HUES6 (cell line): ENCODE data around the gene GAB2.
"Not testable (repeated sequence)": the region's sequence is repeated elsewhere in the genome, so short reads cannot be mapped to it uniquely, and the experiment has no call there.

Source experiments
- H3K27ac ChIP-seq: 2 replicates; pipeline ENCODE4 v1.7.0; 2013; ENCODE audit warnings: low read depth, mild to moderate bottlenecking, low read length, inconsistent platforms
- H3K27me3 ChIP-seq: 2 replicates; pipeline ENCODE4 v1.6.1; 2013; ENCODE audit warnings: low read length; ENCODE audit not compliant: control insufficient read depth, insufficient read depth
- H3K36me3 ChIP-seq: 2 replicates; pipeline ENCODE4 v1.6.1; 2013; ENCODE audit warnings: low read length; ENCODE audit not compliant: control insufficient read depth, insufficient read depth
- H3K4me1 ChIP-seq: 2 replicates; pipeline ENCODE4 v1.6.1; 2013; ENCODE audit warnings: low read length; ENCODE audit not compliant: control insufficient read depth, insufficient read depth
- H3K4me3 ChIP-seq: 2 replicates; pipeline ENCODE4 v1.5.1; 2013; ENCODE audit warnings: low read depth, low read length
- H3K9ac ChIP-seq: one replicate; pipeline ENCODE4 v1.6.1; 2013; ENCODE audit warnings: mild to moderate bottlenecking, low read length
- H3K9me3 ChIP-seq: 2 replicates; pipeline ENCODE4 v1.6.1; 2013; ENCODE audit warnings: low read depth, low read length; ENCODE audit not compliant: control insufficient read depth, insufficient read depth

GAB2 gene

DNA sequence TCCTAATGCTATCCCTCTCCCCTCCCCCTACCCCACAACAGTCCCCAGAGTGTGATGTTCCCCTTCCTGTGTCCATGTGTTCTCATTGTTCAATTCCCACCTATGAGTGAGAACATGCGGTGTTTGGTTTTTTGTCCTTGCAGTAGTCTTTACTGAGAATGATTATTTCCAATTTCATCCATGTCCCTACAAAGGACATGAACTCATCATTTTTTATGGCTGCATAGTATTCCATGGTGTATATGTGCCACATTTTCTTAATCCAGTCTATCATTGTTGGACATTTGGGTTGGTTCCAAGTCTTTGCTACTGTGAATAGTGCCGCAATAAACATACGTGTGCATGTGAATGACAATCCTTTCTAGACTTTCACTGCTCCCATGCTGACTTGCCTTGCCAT lies 241.8 kb downstream of the GAB2 start:
- H3K27me3 ChIP-seq, H3K9ac ChIP-seq, H3K36me3 ChIP-seq, H3K4me3 ChIP-seq, H3K4me1 ChIP-seq, H3K9me3 ChIP-seq, H3K27ac ChIP-seq: not testable (repeated sequence)

DNA sequence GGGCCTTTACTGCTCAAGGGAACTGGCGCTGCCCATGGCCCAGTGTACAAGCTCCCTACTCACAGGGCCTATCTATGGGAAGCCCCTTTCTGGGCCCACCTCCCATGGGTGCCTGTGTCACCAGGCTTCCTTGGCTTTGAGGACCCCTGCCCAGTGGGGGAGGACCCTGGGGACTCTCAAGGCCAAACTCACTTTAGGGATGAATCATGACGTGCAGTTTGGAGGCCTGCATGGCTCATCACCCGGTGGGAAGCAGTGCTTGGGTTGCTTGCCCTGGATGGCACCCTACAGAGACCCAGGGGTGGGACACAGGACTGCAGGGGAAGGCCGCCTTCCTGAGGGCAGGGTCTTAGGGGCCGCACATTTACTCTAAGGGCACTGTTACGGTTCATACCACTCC lies 245.7 kb downstream of the GAB2 start:
- Histone ChIP-seq H3K27ac (no peak overlapping the region), H3K36me3 (no peaks in the 10 kb centered on the region), H3K4me3 (no peak overlapping the region), H3K9me3 (no peaks in the 10 kb centered on the region), H3K9ac (no peak overlapping the region), H3K4me1 (peaks cover 6% of the 10 kb centered on the region; the same call in 1 of the 2 replicates), H3K27me3 (no peaks in the 10 kb centered on the region)

DNA sequence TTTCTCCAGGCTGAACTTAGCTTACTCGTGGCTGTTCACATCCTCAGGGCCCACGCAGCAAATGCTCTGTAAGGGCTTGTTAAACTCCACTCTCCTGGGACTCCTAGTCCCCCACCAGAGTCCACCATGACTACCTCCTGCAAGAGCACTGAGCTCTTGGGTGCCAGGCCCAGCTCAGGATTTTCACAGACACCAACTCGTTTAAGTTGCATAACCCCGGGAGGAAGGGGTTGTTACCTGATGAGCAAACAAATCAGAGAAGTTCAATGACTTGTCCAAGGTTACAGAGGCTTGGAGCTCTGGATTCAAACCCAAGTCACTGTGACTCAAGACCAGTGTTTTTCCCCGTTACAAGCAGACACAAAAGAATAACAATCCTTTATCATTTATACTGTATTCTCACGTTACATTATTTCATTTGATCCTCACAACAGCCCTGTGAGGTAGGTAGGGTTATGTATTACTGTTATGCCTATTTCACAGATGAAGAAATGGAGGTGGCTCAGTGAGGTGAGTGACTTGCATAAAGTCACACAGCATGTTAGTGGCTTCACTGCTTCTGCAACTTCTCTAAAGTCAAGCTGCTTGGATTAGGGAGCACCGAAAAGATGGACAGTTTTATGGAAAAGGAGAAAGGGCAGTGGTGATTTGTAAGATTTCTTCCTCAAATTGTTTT lies 246.6 kb downstream of the GAB2 start:
- no peaks in the 10 kb centered on the region for H3K9me3 ChIP-seq
- no peak overlapping the region for H3K4me3 ChIP-seq
- no peak overlapping the region for H3K9ac ChIP-seq
- no peaks in the 10 kb centered on the region for H3K36me3 ChIP-seq
- H3K27me3 ChIP-seq, result no peaks in the 10 kb centered on the region
- peaks cover 7% of the 10 kb centered on the region; the same call in 1 of the 2 replicates for H3K4me1 ChIP-seq
- H3K27ac ChIP-seq, result no peak overlapping the region

DNA sequence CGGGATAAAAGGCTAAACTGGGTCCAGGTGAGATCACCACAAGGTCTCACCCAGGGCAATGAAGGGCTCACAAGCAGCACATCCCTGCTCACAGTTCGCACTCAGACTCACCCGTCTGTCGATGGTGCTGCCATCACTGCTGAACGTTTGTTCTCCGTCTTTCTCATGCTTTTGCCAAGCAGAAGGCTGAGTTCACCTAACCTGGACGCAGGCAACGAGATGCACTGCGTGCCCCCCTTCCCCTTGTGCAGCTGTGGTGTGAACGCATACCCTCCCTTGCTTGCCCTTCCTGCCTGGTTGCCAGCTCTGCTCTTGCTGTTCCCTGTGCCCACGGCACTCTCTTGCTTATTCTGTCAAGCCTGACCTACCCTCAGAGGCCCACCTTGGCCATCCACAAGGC lies 247.2 kb downstream of the GAB2 start:
- Histone ChIP-seq H3K9ac (no peak overlapping the region), H3K4me1 (peaks cover 7% of the 10 kb centered on the region; the same call in 1 of the 2 replicates), H3K27ac (no peak overlapping the region), H3K36me3 (no peaks in the 10 kb centered on the region), H3K9me3 (no peaks in the 10 kb centered on the region), H3K27me3 (no peaks in the 10 kb centered on the region), H3K4me3 (no peak overlapping the region)

DNA sequence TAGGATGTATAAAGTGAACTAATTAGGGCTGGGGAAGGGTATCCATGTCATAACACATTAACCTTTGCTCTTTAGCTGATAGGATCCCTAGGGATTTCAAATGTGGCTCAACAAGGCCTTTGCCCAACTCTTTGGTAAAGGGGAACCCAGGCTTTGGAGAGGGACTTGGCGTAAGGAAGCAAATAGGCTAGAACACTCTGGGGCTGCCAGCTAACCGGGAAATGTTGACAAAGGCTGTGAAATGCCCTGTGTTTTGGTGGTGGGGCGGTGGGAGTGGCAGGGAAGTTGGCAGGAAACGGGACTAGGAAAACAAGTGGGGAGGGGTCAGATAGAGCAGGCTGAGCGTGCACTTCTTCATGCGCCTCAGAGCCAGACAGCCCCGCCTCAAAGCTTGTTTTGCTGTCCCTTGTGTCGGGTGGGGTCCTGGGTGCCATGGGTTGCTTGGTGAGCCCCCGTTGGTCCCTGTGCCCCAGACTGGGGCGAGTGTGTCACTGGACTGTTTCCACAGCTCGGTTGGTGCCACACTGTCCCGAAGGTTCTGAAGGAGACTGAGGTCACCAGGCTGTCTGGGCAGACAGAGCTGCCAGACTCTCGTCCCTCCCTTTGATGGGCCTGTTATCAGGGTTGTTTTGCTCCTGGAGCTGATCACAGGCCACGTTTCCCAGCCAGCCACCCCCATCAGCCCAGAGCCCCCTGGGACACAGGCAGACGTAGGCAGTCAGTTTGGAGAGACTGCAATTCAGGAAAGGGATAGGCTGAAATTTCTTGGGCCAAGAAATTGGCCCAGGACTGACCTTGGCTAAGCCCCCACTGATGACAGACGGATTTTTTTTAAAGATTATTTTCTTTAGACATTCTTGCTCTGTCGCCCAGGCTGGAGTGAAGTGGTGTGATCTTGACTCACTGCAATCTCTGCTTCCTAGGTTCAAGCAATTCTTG lies 248.8 kb downstream of the GAB2 start:
- no peak overlapping the region for H3K27ac ChIP-seq
- peak overlapping the region; percentile 27 for H3K9ac ChIP-seq

DNA sequence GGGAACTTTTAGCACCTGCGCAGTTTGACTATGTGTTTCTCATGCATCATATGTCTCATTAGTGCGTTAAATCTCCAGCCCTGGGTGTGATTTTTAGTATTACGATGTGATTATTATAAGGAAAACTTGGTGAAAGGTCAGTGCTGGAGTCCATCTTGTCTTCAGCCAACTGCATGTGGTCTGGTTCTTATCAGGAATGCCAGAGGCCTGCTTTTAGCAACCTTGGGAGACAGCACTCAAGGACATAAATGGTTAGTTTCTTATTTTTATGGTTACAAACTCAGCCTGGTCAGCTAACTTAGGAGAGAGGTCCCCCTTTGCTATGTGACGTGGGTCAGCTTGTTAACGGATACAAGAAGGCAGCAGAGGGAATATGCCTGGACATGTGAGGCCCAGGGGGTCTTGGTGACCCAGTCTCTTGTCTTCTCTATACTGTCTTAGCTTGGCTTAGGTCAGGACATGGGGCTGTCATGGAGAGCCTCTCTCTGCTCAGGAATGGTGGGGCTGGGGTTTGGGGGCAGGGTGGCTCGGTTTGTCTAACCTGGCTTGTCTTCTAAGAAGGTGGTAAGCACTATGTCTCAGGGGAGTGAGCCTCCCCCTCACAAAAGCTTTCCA lies 250.7 kb downstream of the GAB2 start:
- Histone ChIP-seq H3K27me3 (no peaks in the 10 kb centered on the region), H3K4me1 (peaks cover 7% of the 10 kb centered on the region; the same call in 1 of the 2 replicates), H3K27ac (no peak overlapping the region), H3K9ac (no peak overlapping the region), H3K4me3 (no peak overlapping the region), H3K9me3 (no peaks in the 10 kb centered on the region), H3K36me3 (no peaks in the 10 kb centered on the region)

More for the DNA sequence above, 248.8 kb downstream of the GAB2 start:
- no peak overlapping the region for H3K4me3 ChIP-seq
- H3K36me3 ChIP-seq, result no peaks in the 10 kb centered on the region
- no peaks in the 10 kb centered on the region for H3K27me3 ChIP-seq
- peaks cover 7% of the 10 kb centered on the region; the same call in 1 of the 2 replicates for H3K4me1 ChIP-seq
- no peaks in the 10 kb centered on the region for H3K9me3 ChIP-seq
